ENCODE data around the gene FBXL7.

DNA sequence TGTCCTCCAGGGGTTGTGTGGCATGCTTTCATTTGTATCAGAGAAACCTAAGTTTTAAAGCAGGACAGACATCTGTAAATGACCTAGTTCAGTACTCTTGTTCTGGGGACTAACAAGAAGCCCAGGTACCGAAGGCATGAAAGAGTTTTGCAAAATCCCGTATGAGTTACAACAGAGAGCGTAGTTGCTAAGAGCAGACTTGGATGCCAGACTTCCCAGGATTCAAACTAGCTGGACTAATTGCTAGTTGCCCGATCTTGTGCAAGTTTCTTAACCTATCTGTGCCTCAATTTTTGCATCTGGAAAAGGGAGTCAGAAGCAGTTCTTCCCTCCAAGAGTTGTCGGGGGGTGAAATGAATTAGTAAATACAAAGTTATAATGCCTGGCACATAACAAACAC lies 20.9 kb downstream of the FBXL7 start:
- TF ChIP-seq CEBPB (IDR thresholded peaks at IDR 0.05) (no peak), EGR1 (IDR thresholded peaks at IDR 0.05) (no peak), EP300 (IDR thresholded peaks at IDR 0.05; ENCODE audit: borderline replicate concordance) (no peak), YY1 (IDR thresholded peaks at IDR 0.05; ENCODE audit: low read depth) (no peak)

All from Ishikawa (cell line).